ENCODE data around the gene STRIT1. TPM values are rescaled to one million over a fixed set of nuclear protein-coding genes. Genes with fewer than 3 reads are reported as not detected.

Gene STRIT1
- total RNA-seq, 1 experiment from 2014 or later, result not detected

DNA sequence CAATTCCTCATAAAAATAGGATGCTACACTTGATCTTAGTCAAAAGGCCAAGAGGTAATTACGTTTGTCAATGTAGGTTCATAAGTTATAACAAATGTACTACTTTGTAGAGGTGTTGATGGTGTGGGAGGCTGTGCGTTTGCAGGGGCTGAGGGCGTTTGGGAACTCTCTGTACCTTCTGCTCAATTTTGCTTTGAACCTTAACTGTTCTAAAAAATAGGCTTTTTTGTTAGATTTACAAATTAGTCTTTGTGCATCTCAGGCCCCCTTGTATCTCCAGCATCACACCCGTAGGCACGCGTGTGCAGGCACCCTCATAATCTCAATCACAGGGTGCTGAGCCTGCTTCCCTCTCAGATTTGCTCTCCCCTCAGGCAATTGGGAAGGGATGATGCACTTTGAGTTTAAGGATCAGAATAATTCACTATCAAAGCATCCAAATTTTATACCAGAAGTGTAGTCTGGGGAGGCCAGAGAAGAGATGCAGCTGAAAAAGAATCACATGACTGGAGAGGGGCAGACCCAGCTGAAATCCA lies 36.1 kb upstream of the STRIT1 start:
- TF ChIP-seq, protein P1, sequence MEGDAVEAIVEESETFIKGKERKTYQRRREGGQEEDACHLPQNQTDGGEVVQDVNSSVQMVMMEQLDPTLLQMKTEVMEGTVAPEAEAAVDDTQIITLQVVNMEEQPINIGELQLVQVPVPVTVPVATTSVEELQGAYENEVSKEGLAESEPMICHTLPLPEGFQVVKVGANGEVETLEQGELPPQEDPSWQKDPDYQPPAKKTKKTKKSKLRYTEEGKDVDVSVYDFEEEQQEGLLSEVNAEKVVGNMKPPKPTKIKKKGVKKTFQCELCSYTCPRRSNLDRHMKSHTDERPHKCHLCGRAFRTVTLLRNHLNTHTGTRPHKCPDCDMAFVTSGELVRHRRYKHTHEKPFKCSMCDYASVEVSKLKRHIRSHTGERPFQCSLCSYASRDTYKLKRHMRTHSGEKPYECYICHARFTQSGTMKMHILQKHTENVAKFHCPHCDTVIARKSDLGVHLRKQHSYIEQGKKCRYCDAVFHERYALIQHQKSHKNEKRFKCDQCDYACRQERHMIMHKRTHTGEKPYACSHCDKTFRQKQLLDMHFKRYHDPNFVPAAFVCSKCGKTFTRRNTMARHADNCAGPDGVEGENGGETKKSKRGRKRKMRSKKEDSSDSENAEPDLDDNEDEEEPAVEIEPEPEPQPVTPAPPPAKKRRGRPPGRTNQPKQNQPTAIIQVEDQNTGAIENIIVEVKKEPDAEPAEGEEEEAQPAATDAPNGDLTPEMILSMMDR (conservative IDR thresholded peaks at IDR 0.05; ENCODE audit: low read depth, low read length), result no peak
- TF ChIP-seq EZH2 (IDR thresholded peaks at IDR 0.05; ENCODE audit: borderline replicate concordance, low read depth, low read length, poor library complexity, severe bottlenecking), result no peak
- Histone ChIP-seq H3K4me3 (ENCODE audit: low read depth, low read length, poor library complexity, severe bottlenecking) (no peak overlapping the region), H3K9me3 (ENCODE audit: low read depth, low read length, poor library complexity, severe bottlenecking) (no peaks in the 10 kb centered on the region), H3K27ac (ENCODE audit: low read depth, low read length, poor library complexity, severe bottlenecking) (no peak overlapping the region), H3K4me1 (ENCODE audit: insufficient read depth, low read length, poor library complexity, severe bottlenecking) (peaks cover 5% of the 10 kb centered on the region), H3K27me3 (replicated peaks; ENCODE audit: insufficient read depth, low read depth, low read length, poor library complexity) (no peaks in the 10 kb centered on the region), H3K36me3 (ENCODE audit: insufficient read depth, low read length, poor library complexity, severe bottlenecking) (no peaks in the 10 kb centered on the region)
- DNase-seq (ENCODE audit: low spot score), result no peak
- intact Hi-C loops (cut with micrococcal nuclease; ENCODE audit: unreplicated experiment), result loop anchor here (10.0 kb wide), 1 partner anchor 1225 kb away; no protein-coding TSS in a partner anchor
- CTCF ChIA-PET, result no interaction called here
- no TSS peak for BruUV-seq (replicated peaks)
- POLR2A ChIA-PET (ENCODE audit: low non-redundant PET), result no interaction called here

DNA sequence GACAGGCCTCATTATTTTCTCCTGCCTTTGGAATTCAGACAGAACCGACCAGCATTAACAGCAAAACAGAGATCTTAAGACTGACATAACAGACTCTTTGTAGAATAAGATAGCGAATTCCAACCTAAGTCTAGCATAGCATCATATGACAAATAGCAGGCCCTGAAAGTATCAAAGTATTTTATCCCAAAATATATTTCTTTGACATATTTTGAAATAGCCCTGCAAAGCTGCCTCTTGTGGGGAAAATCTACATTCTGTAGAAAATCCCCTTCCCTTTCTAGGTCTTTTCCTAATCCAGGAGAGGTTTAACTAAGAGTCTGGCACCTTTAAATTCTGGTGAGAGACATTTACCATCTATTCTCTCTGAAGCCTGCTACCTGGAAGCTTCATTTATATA lies 34.4 kb upstream of the STRIT1 start:
- ChIA-PET CTCF (no interaction called here), POLR2A (ENCODE audit: low non-redundant PET) (no interaction called here)
- Histone ChIP-seq H3K4me1 (ENCODE audit: insufficient read depth, low read length, poor library complexity, severe bottlenecking) (peaks cover 5% of the 10 kb centered on the region), H3K4me3 (ENCODE audit: low read depth, low read length, poor library complexity, severe bottlenecking) (no peak overlapping the region), H3K27me3 (replicated peaks; ENCODE audit: insufficient read depth, low read depth, low read length, poor library complexity) (no peaks in the 10 kb centered on the region), H3K9me3 (ENCODE audit: low read depth, low read length, poor library complexity, severe bottlenecking) (no peaks in the 10 kb centered on the region), H3K27ac (ENCODE audit: low read depth, low read length, poor library complexity, severe bottlenecking) (no peak overlapping the region), H3K36me3 (ENCODE audit: insufficient read depth, low read length, poor library complexity, severe bottlenecking) (no peaks in the 10 kb centered on the region)
- DNase-seq (ENCODE audit: low spot score), result no peak
- TF ChIP-seq, protein P1 (conservative IDR thresholded peaks at IDR 0.05; ENCODE audit: low read depth, low read length), result no peak
- TF ChIP-seq EZH2 (IDR thresholded peaks at IDR 0.05; ENCODE audit: borderline replicate concordance, low read depth, low read length, poor library complexity, severe bottlenecking), result no peak
- intact Hi-C loops (cut with micrococcal nuclease; ENCODE audit: unreplicated experiment), result loop anchor here (10.0 kb wide), 1 partner anchor 1223 kb away; no protein-coding TSS in a partner anchor
- no TSS peak for BruUV-seq (replicated peaks)

DNA sequence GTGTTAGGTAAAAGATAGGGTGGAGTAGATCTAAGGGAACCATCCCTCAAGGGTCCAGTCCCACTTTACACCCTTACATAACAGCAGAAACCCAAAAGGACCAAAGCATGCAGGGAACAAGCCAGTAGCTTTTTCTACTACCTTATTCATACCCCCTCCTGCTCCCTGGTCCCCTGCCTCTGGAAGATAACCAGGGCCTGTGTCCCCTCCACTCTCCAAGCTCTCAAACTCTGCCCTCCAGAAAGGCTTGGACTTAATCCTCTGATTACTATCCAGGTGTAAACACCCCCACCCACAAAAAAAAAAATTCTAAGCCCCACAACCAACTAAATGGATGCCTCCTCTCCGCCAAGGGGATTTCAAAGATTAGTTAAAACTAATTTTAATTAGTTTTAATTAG lies 33.9 kb upstream of the STRIT1 start:
- intact Hi-C loops (cut with micrococcal nuclease; ENCODE audit: unreplicated experiment), result loop anchor here (10.0 kb wide), 1 partner anchor 1223 kb away; no protein-coding TSS in a partner anchor
- Histone ChIP-seq H3K27ac (ENCODE audit: low read depth, low read length, poor library complexity, severe bottlenecking) (no peak overlapping the region), H3K36me3 (ENCODE audit: insufficient read depth, low read length, poor library complexity, severe bottlenecking) (no peaks in the 10 kb centered on the region), H3K27me3 (replicated peaks; ENCODE audit: insufficient read depth, low read depth, low read length, poor library complexity) (no peaks in the 10 kb centered on the region), H3K4me1 (ENCODE audit: insufficient read depth, low read length, poor library complexity, severe bottlenecking) (peaks cover 5% of the 10 kb centered on the region), H3K9me3 (ENCODE audit: low read depth, low read length, poor library complexity, severe bottlenecking) (no peaks in the 10 kb centered on the region), H3K4me3 (ENCODE audit: low read depth, low read length, poor library complexity, severe bottlenecking) (no peak overlapping the region)
- no peak for DNase-seq (ENCODE audit: low spot score)
- no TSS peak for BruUV-seq (replicated peaks)
- CTCF ChIA-PET, result no interaction called here
- TF ChIP-seq, protein P1 (conservative IDR thresholded peaks at IDR 0.05; ENCODE audit: low read depth, low read length), result no peak
- no peak for TF ChIP-seq EZH2 (IDR thresholded peaks at IDR 0.05; ENCODE audit: borderline replicate concordance, low read depth, low read length, poor library complexity, severe bottlenecking)
- POLR2A ChIA-PET (ENCODE audit: low non-redundant PET), result no interaction called here
